Measurements from ENCODE around the gene KLF13.

Gene KLF13

DNA sequence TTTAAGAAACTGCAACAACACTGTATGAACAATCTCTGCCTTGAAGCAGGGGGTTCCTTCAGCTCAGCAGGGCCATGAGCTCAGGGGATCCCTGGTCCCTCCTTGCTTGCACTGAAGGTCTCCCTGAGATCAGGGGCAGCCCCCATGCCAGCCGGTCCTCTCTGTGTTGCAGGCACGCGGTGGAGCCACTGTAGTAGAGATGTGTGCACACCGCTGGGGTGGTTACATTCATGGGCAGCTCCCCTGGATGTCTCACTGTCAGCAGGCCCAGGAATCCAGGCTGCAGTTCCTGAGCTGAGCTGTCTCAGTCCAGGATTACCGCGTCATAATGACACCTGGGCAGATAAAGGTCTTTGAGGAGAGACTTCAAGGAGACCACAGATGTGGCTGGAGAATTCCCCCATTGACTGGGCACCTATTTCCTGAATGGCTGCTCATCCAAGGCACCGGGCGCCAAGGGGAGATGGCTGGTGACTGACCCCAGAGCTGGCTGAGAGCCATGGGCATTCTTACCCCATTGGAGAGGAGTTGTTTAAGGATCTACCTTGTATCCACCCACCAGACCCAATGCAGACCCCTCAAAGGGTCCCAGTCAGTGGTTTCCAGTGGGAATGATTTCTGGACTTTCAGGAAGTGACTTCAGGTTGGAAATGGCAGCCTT, 10.4 kb upstream of the KLF13 start:
- Mint-ChIP-seq H3K27ac (peak overlapping the region in 1 of 2 donors; percentile 17), H3K4me3 (no peak overlapping the region), H3K9me3 (no peaks in the 10 kb centered on the region), H3K27me3 (no peaks in the 10 kb centered on the region), H3K4me1 (ENCODE audit: low read depth in 2 of 2) (peaks cover 0 to 7% of the 10 kb centered on the region in 2 donors), H3K36me3 (ENCODE audit: insufficient read depth) (peaks cover 5% of the 10 kb centered on the region)
- ATAC-seq (replicated peaks): no peak
- DNase-seq: no peak

DNA sequence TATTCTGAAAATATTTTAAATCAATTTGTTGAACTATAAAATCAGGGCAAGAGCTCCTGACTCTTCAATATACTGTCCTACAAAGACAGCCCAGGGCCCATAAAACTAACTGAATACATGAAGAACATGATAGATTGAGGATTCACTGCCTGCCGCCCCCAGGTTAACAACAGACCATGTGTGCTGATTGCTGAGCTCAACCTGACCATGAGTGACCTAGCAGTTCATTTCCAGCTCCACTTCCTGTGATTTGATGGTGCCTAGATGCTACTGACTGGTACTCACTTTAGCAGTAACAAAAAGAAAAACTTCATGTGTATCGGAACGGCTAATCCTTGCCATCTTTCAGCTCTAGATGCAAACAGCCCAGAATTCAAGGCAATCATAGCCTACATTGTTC, 9.6 kb upstream of the KLF13 start:
- DNase-seq: no peak
- no peak for ATAC-seq (replicated peaks)
- Mint-ChIP-seq H3K4me1 (ENCODE audit: low read depth in 2 of 2) (peaks cover 0 to 7% of the 10 kb centered on the region in 2 donors), H3K27me3 (no peaks in the 10 kb centered on the region), H3K36me3 (ENCODE audit: insufficient read depth) (peaks cover 7% of the 10 kb centered on the region), H3K9me3 (no peaks in the 10 kb centered on the region), H3K27ac (no peak overlapping the region), H3K4me3 (no peak overlapping the region)

DNA sequence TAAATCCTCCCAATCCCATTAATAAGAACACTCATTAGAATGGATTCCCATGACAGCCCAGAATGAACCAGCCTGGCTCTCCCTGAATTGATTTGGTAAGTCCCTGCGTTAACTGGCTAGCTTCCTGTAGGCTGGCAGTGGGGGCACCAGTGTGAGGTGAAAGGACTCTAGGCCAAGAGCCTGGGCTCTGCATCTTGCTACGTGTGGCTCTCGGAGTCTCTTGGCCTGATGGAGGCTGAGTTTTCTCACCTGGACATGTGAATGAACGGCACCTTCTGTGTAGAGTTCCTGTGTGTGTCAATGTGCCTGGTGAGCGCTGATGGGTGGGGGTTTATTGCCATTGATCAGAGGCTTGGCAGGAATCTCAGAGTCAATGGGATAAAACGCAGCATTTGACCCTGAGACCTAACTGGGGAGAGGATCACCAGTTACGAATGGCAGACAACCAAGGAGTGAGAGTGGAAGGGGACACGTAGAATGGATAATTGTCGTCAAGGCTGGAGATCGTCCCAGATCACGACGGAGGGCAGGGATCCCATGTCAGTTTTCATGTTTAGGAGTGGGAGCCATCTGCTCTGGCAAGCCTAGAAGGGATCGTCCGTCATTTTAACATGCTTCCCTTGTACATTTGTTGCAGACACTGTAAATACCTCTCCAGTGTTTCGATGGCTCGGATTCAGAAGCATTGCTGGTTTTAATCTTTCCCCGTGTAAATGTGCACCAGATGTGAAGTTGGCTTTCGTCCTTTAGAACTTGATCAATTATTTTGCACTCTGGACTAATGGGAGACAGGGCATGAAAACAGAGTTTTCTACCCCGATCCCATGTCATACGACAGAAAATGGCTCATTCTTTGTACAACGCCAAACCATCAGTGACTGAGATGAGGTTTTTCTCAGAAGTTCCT, 9.0 kb upstream of the KLF13 start:
- H3K27ac Mint-ChIP-seq: no peak overlapping the region
- no peak for DNase-seq
- peaks cover 7% of the 10 kb centered on the region for H3K36me3 Mint-ChIP-seq (ENCODE audit: insufficient read depth)
- H3K9me3 Mint-ChIP-seq: no peaks in the 10 kb centered on the region
- peaks cover 0 to 7% of the 10 kb centered on the region in 2 donors for H3K4me1 Mint-ChIP-seq (ENCODE audit: low read depth in 2 of 2)
- no peak for ATAC-seq (replicated peaks)
- H3K4me3 Mint-ChIP-seq: no peak overlapping the region
- H3K27me3 Mint-ChIP-seq: no peaks in the 10 kb centered on the region

DNA sequence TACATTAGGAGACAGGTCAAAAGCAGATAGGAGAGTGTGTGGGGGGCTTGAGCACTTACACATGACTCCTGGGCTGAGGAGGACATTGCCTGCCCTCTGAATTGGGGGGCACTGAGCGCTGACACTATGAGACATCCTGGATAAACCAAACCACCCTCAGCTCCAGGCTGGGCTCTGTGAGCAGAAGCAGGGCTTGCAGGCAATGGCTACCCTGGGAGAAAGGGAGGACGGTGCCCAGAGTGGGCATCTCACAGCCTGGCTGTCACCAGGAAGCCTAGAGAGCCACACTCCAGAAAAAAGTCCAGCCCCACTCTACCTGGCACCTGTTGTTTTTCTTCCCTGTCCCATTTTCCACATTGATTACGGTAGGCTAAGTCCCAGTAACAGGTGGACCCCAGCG, 8.2 kb upstream of the KLF13 start:
- peaks cover under 1 to 8% of the 10 kb centered on the region in 2 donors for H3K4me1 Mint-ChIP-seq (ENCODE audit: low read depth in 2 of 2)
- H3K27me3 Mint-ChIP-seq: no peaks in the 10 kb centered on the region
- no peaks in the 10 kb centered on the region for H3K9me3 Mint-ChIP-seq
- no peak for ATAC-seq (replicated peaks)
- H3K4me3 Mint-ChIP-seq: no peak overlapping the region
- DNase-seq: no peak
- peaks cover 7% of the 10 kb centered on the region for H3K36me3 Mint-ChIP-seq (ENCODE audit: insufficient read depth)
- H3K27ac Mint-ChIP-seq: no peak overlapping the region

DNA sequence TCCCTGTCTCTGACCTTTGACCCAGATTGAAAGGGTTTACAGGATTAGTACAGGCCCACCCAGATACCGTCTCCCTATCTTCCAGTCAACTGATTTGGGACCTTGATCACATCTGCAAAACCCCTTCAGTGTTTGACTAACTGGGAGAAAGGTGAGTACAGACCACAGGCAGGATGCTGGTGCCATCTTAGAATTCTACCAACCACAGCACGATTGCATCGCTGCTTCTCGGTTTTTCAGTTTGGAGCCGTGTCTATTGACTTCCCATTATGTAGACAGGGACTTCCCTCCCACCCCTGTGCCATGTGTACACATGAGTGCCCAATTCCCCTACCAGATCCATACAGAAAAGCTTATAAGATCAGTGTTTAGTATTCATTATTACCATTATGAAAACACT, 6.6 kb upstream of the KLF13 start:
- DNase-seq (no peak), ATAC-seq (replicated peaks) (no peak)
- Mint-ChIP-seq H3K4me3 (no peak overlapping the region), H3K27ac (no peak overlapping the region), H3K4me1 (ENCODE audit: low read depth in 2 of 2) (peaks cover 16 to 21% of the 10 kb centered on the region in 2 donors), H3K36me3 (ENCODE audit: insufficient read depth) (peaks cover 12% of the 10 kb centered on the region), H3K27me3 (no peaks in the 10 kb centered on the region), H3K9me3 (no peaks in the 10 kb centered on the region)

DNA sequence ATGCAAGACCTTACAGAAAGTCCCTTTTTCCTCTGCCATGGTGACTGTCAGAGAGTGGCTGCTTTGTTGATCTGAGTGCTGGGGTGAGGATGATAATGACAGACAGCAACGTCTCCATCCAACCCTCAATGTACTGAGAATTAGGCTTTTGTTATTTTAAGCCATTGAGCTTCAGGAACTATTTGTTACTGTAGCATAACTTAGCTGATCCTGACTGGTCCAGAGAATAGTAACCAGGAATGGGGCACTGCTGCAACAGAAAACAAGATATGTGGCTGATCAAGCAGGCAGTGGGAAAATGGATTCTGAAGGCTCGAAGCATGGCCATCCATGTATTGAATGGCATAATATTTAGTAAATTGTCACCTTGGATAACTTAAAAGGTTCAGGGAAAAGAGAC, 5.2 kb upstream of the KLF13 start:
- ATAC-seq (replicated peaks) (no peak), DNase-seq (no peak)
- no peak overlapping the region for H3K4me3 Mint-ChIP-seq
- no peaks in the 10 kb centered on the region for H3K9me3 Mint-ChIP-seq
- H3K36me3 Mint-ChIP-seq (ENCODE audit: insufficient read depth): peaks cover 22% of the 10 kb centered on the region
- H3K27ac Mint-ChIP-seq: peak overlapping the region in 1 of 2 donors; percentile 19
- peaks cover 21 to 26% of the 10 kb centered on the region in 2 donors for H3K4me1 Mint-ChIP-seq (ENCODE audit: low read depth in 2 of 2)
- H3K27me3 Mint-ChIP-seq: no peaks in the 10 kb centered on the region

DNA sequence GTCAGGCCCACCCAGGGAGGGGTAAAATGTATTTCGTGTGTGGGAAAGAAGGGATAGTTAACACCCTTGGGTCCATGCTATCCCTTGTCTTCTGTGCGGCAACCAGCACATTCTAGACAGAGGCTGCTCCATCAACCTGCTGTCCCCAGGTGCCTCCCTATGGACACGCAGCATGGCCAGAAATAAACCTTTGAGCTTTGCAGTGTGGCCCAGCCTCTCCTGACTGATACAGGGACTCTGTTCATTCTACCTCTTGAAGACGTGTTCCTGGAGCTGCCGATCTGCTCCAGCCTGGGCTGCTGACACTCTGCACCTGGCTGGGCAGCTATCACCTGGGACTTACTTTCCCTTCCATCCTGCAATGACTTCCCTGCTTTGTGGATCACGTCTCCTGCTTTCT, 4.1 kb upstream of the KLF13 start:
- ATAC-seq (replicated peaks) (no peak), DNase-seq (no peak)
- no peak overlapping the region for H3K4me3 Mint-ChIP-seq
- H3K27ac Mint-ChIP-seq: peak overlapping the region; percentile 19 to 57
- peaks cover 21 to 24% of the 10 kb centered on the region in 2 donors for H3K4me1 Mint-ChIP-seq (ENCODE audit: low read depth in 2 of 2)
- H3K27me3 Mint-ChIP-seq: no peaks in the 10 kb centered on the region
- no peaks in the 10 kb centered on the region for H3K9me3 Mint-ChIP-seq
- peaks cover 24% of the 10 kb centered on the region for H3K36me3 Mint-ChIP-seq (ENCODE audit: insufficient read depth)

DNA sequence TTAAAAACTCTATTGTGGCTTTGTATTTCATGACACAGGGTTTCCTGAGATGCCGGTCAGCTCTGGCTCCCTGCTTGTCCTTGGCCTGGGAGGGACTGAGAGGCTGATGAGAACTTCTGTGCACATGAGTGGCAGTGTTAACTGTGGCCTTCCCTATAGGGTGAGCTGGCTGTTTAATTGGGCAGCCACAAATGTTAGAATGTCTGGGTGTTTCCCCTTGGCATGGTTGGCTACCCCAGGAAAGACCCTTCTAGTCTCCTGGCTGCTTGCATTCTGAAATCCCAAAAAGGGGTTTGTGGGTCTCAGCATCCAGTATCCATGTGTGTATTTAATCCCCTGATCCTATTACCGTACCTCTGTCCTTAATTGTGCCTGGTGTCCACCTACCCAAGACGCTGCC, 3.0 kb upstream of the KLF13 start:
- Mint-ChIP-seq H3K4me1 (ENCODE audit: low read depth in 2 of 2) (peaks cover 23% of the 10 kb centered on the region in 2 donors), H3K9me3 (no peaks in the 10 kb centered on the region), H3K27me3 (no peaks in the 10 kb centered on the region), H3K4me3 (no peak overlapping the region), H3K36me3 (ENCODE audit: insufficient read depth) (peaks cover 31% of the 10 kb centered on the region), H3K27ac (peak overlapping the region in 1 of 2 donors; percentile 87)
- no peak for ATAC-seq (replicated peaks)
- DNase-seq: no peak

DNA sequence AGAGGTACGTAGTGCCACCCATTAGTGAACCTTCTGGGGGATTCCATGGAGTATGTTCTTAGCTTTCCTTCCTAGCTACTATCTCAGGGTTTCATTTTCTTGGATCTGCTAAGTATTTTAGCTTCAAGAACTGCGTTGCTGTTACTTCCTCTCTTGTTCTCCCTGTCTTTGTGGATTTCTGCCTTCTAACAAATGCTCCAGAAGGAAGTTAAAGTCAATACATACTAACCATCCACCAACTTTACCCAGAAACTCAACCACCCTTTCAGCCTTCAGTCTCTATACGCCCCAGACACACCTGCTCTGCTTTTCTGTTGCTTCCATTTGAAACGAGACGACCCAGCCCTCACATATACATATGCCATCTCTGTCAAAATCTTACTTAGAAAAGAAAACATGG, 2.4 kb upstream of the KLF13 start:
- Mint-ChIP-seq H3K27me3 (no peaks in the 10 kb centered on the region), H3K9me3 (no peaks in the 10 kb centered on the region), H3K4me3 (peak overlapping the region; percentile 89 to 91), H3K4me1 (ENCODE audit: low read depth in 2 of 2) (peaks cover 28 to 29% of the 10 kb centered on the region in 2 donors), H3K27ac (peak overlapping the region; percentile 91 to 94), H3K36me3 (ENCODE audit: insufficient read depth) (peaks cover 36% of the 10 kb centered on the region)
- DNase-seq (no peak), ATAC-seq (replicated peaks) (no peak)

DNA sequence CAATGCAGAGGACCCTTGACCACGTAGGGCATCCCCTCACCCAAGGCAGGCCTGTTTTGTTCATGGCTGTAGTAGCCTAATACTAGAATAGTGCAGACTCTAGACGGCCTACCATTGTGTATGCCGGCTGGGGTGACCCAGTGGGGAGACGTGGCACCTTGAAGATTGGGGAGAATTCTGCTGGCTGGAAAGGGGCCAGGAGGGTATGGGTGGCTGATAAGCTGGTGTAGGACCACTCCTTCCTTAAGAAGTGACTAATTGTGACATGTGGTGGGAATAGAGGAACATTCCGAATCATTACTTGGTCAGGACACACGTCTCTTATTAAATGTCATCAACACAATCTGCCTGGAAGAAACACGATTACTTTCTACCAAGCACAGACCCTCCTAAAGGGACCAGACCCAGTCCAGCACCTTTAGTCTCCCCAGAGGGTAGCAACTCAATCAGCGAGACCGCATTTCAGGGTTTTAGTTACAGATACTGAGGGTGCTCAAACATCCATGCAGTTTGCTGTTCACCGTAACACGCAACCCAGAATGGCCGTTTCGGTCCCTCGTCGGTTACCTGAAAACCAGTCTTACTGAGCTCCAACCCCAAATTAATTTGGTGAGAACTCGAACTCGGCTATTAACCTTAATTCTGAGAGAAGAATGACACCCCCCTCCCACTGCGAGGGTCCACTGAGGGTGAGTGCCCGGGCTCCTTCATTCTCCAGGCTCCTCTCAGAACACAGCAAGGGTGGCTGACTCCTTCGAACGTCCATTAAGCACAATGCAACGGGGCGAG, 1.6 kb upstream of the KLF13 start:
- no peak for DNase-seq
- peaks cover 44% of the 10 kb centered on the region for H3K36me3 Mint-ChIP-seq (ENCODE audit: insufficient read depth)

DNA sequence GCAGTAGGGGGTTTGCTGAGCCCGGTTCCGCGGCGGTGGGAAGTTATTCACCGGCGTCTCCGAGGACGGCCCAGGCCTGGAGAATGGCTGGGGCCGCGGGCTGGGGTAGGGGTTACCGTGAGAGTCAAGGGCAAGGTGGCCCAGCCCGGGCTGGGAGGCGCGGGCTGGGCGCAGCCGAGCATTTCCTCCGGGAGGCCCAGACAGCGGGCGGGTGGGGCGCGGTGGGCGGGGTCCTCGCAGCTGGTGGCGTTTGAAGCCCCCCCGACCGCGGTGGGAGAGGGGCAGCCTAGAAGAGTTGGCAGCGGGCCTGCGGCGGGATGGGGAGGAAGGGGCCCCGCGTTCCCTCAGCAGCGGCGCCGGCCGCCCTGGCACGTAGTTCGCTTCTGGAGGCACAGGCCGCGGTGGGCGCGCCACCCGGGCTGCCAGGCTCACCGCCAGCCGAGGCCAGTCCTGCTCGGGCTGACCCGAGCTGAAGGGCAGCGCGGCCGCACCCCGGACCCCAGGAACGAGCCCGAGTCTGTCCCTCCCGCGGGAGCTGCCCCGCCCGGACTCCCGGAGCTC, 960 bp upstream of the KLF13 start:
- H3K27me3 Mint-ChIP-seq: no peaks in the 10 kb centered on the region
- peak overlapping the region; percentile 91 to 94 for H3K27ac Mint-ChIP-seq
- peaks cover 40 to 43% of the 10 kb centered on the region in 2 donors for H3K4me1 Mint-ChIP-seq (ENCODE audit: low read depth in 2 of 2)
- peak overlapping the region; percentile 89 to 91 for H3K4me3 Mint-ChIP-seq
- H3K36me3 Mint-ChIP-seq (ENCODE audit: insufficient read depth): peaks cover 51% of the 10 kb centered on the region
- H3K9me3 Mint-ChIP-seq: no peaks in the 10 kb centered on the region
- DNase-seq: peak in 2 of 3 experiments; percentile 43 to 49
- no peak for ATAC-seq (replicated peaks)

More for the DNA sequence above, 1.6 kb upstream of the KLF13 start:
- Mint-ChIP-seq H3K4me3 (peak overlapping the region; percentile 89 to 91), H3K9me3 (no peaks in the 10 kb centered on the region), H3K27me3 (no peaks in the 10 kb centered on the region), H3K4me1 (ENCODE audit: low read depth in 2 of 2) (peaks cover 33 to 36% of the 10 kb centered on the region in 2 donors), H3K27ac (peak overlapping the region; percentile 91 to 94)
- no peak for ATAC-seq (replicated peaks)

DNA sequence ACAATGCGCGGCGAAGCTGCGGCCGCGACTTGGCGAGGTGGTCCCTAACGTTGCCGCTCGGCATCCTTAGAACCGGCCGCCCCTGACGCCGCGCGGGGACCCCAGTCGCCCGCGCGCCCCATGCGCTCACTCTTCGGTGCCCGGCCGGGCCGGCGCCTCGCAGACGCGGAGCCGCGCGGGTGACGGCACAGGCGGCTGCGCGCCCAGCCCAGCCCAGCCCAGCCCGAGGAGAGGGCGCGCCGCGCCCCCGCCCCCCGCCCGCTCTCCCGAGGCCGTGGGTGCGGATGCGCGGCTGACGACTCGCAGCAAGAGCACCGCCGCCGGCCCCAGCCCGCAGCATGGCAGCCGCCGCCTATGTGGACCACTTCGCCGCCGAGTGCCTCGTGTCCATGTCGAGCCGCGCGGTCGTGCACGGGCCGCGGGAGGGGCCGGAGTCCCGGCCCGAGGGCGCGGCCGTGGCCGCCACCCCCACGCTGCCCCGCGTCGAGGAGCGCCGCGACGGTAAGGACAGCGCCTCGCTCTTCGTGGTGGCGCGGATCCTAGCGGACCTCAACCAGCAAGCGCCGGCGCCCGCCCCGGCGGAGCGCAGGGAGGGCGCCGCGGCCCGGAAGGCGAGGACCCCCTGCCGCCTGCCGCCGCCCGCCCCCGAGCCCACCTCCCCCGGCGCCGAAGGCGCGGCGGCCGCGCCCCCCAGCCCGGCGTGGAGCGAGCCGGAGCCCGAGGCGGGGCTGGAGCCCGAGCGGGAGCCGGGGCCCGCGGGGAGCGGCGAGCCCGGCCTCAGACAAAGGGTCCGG, 437 bp downstream of the KLF13 start:
- peaks cover 50% of the 10 kb centered on the region for H3K36me3 Mint-ChIP-seq (ENCODE audit: insufficient read depth)
- peak in 1 of 3 experiments; percentile 62 for DNase-seq
- no peaks in the 10 kb centered on the region for H3K27me3 Mint-ChIP-seq
- peaks cover 54 to 57% of the 10 kb centered on the region in 2 donors for H3K4me1 Mint-ChIP-seq (ENCODE audit: low read depth in 2 of 2)
- peak overlapping the region in 1 of 2 donors; percentile 33 for H3K4me3 Mint-ChIP-seq
- H3K27ac Mint-ChIP-seq: peak overlapping the region in 1 of 2 donors; percentile 94
- peak; percentile 34 for ATAC-seq (replicated peaks)
- H3K9me3 Mint-ChIP-seq: no peaks in the 10 kb centered on the region

Measured in effector memory CD8-positive, alpha-beta T cell (primary cell).